NCI-H2029 (cell line): ENCODE data around the gene MROH8.
"Not testable (repeated sequence)": the region's sequence is repeated elsewhere in the genome, so short reads cannot be mapped to it uniquely, and the experiment has no call there.

Experiments used
- DNase-seq: peaks from one replicate; lab custom pipeline; 2025; lab: John Stamatoyannopoulos, UW

MROH8 gene

DNA sequence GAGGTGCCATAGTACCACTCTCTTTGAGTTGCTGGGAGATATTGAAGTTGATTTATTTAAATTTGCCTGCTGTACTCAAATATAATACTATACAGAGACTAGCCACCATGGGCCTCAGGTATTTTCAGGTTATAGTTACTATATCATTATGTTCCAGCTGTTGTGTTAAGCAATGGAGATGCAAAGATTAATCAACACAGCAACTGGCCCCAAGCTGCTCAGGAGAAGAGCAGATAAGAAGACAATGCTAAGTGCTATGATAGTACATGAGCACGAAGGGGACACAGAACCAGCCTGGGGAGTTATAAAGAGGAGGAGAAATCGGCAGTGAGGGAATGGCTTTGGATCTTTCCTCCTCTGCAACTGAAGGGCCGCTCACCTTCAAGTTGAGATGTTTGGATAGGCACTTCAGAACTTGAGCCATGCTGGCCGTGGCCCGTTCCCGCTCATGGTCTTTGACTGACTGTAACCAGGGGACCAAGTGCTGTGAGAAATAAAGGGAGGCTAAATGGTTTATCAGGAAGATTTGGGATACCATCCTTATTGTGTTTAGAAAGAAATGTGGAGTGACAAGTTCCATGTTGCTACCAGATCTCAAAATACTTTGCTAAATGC lies 24.6 kb downstream of the MROH8 start:
- no peak for DNase-seq

DNA sequence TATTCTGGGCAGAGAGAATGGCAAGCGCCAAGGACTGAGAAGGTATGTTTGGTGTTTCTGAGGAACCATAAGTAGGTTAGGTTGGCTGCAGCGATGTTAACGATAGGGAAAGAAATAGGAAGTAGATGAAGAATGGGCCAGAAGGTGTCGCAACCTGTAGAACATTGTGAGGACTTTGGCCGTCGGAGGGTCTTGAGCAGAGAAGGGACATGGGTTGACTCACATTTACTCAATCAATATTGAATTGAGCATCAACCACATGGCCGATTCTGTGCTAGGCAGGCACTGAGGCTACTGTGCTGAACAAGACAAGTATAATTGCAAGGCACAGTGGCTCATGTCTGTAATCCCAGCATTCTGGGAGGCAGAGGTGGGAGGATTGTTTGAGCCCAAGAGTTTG lies 27.1 kb downstream of the MROH8 start:
- DNase-seq, result no peak

DNA sequence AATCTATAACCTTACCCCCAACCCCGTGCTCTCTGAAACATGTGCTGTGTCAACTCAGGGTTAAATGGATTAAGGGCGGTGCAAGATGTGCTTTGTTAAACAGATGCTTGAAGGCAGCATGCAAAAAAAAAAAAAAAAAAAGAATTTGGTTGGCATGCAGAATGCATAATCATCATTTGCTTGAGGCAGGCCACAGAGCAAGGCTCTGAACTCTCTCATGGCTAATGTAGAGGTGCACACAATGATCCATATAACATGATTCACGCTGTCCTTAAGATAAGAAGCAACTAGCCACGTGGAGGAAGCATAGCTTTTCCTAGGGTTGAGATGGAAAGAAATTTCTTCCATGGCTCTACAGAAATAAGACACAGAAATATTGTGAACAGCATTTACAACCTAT lies 27.8 kb downstream of the MROH8 start:
- no peak for DNase-seq

DNA sequence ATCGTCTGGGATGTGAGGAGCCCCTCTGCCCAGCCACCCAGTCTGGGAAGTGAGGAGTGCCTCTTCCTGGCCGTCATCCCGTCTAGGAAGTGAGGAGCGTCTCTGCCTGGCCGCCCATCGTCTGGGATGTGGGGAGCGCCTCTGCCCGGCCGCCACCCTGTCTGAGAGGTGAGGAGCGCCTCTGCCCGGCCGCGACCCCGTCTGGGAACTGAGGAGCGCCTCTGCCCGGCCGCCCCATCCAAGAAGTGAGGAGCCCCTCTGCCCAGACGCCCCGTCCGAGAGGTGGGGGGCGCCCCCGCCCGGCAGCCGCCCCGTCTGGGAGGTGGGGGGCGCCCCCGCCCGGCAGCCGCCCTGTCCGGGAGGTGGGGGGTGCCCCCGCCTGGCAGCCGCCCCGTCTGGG lies 28.5 kb downstream of the MROH8 start:
- DNase-seq, result not testable (repeated sequence)

DNA sequence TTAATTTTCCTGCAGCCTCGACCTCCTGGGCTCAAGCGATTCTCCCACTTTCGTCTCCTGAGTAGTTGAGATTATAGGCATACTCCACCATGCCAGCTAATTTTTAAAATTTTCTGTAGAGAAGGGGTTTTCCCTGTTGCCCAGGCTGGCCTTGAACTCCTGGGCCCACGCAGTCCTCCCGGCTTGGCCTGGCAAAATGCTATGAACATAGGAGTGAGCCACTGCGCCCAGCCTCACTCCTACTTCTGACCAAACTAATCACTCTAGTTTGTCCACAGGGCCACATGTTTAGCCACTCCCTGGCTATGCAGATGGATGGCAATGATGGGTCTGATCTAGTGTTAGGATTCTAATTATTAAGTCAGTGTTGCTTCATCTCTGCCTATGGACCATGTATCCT lies 32.1 kb downstream of the MROH8 start:
- DNase-seq, result no peak

DNA sequence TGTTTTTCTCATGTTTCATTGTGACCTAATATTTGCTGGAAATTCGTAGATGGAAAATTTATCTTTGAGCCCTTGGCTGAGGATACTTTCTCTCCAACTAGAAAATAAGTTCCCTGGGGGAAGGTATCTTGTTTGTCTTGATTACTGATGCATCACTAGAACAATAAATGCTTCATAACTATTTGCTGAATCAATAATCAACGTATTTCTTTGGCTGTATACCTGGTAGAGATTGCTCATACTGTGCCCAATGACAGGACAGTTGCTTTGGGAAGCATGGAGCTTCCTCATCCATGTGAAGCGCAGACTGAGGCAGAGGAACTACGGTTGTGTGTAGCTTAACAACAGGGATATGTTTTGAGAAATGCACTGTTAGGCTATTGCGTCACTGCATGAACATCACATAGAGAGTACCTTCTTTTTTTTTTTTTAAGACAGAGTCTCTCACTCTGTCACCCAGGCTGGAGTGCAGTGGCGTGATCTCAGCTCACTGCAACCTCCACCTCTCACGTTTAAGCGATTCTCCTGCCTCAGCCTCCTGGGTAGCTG lies 34.4 kb downstream of the MROH8 start:
- DNase-seq, result no peak

DNA sequence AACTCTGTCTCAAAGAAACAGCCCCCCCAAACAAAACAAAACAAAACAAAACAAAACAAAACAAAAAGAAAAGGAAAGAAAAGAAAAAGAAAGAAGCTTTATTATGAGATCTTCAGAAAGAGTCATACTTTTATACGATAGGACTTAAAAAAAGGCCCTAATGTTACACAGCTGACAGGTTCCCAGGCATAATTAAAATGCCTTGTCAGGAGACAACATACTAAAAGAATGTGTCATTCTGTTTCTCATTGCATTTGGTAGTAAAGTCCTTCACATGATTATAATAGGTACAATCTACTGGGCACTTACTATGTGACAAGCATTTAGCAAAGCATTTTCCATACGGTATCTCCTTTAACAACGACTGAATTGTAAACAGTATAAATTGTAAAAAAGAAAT lies 36.6 kb downstream of the MROH8 start:
- DNase-seq, result no peak

DNA sequence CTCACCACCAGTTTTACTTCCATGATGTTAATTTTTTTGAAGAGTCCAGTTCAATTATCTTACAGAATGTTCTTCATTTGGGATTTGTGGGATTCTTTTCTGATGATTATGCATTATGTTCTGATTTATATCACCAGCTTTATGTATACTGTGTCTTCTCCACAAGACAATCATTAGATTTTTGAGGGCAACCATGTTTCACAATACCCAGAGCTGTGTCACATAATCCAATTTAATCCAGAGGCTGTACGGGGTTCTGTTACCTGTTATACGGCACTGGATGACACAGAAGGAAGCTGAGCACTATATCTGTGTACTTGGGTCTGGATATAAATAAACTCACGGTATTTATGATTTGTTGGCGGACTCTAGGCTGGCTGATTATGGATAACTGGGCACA lies 41.8 kb downstream of the MROH8 start:
- no peak for DNase-seq

DNA sequence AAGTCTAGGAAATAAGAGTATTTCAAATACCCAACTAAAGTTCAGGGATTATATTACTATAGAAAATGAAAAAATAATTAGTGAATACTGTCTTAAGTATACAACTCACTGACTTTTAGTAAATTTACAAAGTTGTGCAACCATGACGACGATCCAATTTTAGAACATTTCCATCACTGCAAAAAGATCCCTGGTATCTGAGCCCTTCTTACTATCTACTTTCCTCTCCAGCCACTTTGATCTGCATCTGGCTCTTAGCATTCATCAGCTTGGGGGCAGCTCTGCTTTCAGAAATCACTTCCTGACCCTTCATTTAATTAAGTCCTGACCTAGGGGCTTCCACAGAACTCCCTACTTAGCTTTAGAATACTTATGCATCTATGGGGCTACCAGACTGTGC lies 45.4 kb downstream of the MROH8 start:
- DNase-seq, result no peak

DNA sequence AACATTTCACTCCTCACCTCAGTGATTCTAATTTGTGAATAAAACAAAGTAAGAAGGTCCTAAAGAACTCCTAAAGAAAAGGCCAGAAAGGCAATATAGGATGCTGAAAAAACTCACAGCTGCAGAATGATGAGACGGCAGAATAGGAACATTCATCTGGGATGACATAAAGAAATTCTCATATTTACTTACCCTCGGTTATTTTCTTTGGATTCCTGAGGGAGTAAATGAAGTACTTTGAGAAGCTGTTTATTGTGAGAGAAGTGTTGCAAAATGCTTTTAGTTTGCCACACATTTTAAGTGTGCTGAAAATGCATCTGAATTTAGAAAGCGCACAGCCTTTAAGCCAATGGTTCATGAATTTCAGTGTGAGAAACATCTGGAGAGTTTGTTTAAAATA lies 47.9 kb downstream of the MROH8 start:
- DNase-seq, result no peak

DNA sequence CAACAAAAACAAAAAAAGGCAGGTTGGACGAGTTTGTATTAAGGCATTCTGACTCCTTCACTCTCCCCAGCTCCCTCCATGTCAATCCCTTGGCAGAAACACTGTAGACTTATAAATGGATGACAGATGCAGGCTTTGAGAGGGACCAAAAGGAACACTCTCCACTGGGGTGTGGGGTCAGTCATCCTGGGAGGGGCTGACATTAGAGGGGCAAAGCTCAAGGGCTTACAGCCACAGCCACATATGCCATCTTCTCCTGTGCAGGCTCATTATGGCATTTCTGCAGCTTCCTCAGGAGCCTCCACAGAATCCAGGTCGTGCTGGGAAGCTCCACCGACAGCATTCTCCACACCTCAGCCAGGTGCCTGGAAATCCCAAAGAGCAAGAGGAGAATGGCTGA lies 50.5 kb downstream of the MROH8 start:
- DNase-seq, result no peak

DNA sequence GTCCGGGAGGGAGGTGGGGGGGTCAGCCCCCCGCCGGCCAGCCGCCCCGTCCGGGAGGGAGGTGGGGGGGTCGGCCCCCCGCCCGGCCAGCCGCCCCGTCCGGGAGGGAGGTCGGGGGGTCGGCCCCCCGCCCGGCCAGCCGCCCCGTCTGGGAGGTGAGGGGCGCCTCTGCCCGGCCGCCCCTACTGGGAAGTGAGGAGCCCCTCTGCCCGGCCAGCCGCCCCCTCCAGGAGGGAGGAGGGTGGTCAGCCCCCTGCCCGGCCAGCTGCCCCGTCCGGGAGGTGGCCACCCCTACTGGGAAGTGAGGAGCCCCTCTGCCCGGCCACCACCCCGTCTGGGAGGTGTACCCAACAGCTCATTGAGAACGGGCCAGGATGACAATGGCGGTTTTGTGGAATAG lies 53.1 kb downstream of the MROH8 start:
- not testable (repeated sequence) for DNase-seq

DNA sequence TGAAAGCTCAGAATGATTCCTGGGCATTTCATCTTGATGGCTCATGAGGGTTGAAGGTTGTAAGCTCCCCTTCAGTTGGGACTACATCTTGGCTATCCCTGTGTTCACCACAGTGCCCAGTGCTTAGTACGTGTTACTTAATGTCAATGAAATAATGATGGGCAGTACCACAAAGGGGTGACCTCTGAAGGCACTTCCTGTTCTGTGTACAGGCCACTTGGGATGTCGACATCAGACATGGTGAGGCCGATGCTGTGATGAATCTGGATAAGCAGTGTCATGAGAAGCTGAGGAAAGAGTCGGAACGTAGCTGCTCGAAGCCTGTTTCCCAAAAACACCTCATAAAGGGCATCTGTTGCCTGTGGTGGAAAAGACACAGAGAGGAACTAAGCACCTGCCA lies 55.9 kb downstream of the MROH8 start:
- DNase-seq, result no peak

DNA sequence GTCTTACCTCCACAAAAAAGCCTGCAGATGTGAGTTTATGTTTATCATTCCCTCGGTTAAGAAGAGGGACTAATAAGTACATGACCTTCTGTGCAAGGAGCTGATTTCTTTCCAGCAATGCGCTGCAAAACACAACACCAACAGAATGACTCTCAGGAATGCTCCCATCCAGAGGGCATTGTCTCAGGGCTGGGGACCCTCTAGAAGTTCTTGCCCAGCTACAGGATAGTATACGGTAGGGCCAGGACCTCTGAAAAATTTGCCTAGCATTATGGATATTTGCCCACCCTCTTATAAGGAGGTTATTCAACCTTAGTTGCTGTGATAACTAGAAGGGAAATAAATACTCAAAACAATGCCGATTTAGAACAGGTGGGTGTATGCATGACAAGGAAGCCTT lies 58.9 kb downstream of the MROH8 start:
- DNase-seq, result no peak

DNA sequence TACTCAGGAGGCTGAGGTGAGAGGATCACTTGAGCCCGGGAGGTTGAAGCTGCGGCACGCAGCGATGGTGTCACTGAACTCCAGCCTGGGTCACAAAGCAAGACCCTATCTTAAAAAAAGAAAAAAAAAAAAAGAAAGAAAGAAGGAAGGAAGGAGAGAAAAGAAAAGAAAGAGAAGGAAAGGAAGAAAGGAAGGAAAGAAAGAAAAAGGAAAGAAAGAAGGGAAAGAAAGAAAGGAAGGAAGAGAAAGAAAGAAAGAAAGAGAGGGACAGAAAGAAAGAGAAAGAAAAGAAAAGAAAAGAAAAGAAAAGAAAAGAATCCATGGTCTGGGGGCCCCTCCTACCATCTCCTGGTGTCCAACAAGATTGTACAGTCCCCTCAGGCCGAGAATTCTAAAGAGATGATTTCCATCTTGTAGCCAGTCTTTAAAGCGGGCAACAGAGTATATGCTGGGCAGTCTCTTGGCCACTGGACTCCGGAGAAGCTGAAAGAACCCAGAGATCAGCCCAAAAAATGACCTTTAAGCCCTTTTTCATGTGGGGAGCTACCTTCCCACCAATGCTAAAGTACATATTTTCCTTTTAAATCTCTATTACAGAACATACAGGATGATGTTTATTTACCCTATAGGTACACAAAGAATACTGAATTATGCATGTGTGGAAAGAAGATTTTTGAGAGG lies 59.9 kb downstream of the MROH8 start:
- DNase-seq, result no peak

DNA sequence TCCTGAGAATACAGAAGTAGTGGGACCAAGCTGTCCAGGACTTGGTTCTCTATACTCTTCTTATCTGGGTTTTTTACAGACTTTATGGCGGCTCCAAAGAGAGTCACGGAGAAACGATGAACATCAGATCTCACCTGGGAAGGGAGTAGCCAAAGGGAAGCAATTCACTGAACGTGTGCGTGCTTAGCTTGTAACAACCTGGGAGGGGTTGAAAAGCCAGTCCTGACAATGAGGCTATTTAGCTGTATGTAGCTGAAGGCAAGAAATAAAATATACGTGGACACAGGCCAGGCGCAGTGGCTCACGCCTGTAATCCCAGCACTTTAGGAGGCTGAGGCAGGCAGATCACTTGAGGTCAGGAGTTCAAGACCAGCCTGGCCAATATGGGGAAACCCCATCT lies 65.3 kb downstream of the MROH8 start:
- DNase-seq, result no peak

DNA sequence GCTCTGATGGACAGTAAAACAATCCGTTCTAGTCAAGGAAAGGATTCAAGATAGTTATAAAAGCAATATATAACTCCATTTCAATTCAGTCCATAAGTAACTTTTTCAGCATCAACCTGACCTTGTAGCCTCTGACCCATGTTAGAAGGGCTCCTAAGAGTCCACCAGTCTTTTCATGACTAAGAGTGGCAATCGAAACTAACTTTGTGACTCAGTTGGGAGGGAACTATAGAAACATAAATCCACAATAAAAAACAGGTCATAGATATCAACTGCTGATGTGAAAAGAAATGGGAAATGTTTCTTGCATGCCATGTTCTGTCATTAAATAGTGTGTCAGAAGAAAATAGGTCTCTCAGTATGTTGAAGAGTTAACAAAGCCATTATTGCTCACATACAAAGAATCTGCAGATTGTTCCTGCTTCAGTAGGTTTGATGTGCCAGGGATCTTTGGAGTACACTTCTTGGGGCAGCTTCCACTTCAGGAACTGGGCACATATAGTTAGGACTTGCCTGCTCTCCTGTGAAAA lies 67.4 kb downstream of the MROH8 start:
- no peak for DNase-seq

DNA sequence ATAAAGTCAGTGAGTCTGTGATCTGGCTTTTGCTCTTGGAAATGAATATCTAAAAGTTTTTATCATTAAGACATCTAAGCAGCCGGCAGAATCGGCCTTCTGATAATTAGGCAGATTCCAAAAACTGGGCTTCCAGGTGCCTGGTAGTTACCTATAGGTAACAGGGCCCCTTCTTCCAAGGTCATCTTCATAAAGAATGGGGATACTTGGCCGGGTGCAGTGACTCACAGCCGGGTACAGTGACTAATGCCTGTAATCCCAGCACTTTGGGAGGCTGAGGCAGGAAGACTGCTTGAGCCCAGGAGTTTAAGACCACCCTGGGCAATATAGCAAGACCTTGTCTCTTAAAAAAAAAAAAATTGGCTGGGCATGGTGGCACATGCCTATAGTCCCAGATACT lies 70.7 kb downstream of the MROH8 start:
- no peak for DNase-seq

DNA sequence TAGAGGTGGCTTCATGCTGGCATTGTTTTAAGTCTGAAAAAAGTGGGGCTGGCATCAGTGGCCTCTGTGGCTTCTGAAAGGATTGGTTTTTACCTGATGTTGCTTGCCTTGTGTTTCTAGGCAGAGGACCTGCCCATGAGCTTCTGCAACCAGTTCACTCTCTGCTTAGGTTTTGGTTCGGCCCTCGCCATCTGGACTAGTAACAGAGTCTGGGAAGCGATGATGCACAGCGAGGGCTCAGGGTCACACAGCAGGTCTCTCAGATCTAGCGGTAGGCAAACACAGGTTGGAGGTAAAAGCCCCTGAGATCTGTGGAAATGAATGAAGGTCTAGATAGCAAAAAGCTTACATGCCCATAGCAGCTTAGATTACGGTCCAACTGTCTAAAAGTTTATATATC lies 76.8 kb downstream of the MROH8 start:
- DNase-seq, result no peak

DNA sequence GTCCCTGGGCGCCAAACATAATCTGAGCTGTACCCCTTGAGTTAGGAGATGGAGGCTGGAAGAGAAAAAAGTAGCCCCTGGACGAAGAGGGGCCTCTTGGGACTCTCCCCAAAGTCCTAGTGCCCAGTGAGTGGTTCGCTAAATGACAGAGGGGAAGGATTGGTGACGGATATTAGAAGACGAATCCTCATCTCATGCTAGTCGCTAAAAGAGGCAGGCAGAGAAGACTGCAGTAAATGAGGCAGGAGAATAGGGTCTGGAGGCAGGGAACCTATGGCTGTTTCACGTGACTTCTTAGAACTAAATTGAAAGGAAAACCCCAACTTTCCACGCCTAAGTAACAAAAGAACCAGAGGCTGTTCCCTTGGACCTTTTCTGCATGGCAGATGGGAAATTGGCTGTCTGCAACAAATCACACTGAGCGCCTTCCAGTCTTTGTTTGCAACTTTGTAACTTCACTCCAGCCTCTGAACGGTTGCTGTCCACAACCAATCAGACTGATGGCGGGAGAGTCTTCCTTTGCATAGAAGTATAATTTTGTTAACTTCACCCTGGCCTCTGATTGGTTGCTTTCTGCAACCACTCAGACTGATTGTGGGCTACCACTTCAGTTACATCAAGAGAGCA lies 82.8 kb downstream of the MROH8 start:
- no peak for DNase-seq

DNA sequence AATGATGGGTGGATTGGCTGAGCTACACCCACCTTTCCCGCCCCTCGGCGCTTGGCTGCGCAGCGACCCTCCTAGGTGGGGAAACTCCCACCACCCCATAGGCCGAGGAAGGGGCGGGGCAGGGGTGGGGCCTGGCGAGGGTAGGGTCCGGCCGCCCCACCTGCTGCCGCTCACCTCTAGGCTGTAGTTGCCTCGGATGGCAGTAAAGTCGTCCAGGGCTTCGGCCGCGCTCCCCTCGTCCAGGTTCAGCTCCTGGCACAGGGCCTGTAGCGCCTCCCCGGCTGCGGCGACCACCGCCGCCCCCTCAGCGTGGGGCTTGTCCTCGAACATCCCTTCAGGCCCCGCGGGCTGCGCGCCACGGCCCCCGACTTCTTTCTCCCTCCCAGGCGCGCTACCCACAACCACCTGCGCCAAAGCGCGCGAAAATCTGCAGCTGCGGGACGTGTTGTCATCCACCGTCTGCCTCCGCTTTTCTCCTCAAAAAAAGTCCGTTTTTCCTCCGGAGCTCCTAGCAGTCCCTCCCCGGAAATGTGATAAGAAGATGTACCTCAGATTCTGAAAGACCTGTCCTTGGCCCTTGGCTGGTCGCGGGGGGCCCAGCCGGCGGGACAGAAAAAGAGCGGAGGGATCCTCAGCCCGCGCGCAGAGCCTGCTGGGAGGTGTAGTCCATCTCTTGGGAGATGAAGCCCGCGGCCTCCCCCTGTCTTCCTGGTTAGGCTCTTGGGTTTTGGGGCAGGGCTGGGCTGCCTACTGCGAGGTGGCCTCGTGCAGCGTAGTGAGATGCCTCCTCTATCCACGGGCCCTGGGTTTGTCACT lies 83.5 kb downstream of the MROH8 start, which contains the start of gene RBL1:
TSS of gene RBL1 (minus strand) at position 399 of the 816 bp plus-strand sequence. CDS start at position 330, 69 bp downstream.
- peak; percentile 73 for DNase-seq

DNA sequence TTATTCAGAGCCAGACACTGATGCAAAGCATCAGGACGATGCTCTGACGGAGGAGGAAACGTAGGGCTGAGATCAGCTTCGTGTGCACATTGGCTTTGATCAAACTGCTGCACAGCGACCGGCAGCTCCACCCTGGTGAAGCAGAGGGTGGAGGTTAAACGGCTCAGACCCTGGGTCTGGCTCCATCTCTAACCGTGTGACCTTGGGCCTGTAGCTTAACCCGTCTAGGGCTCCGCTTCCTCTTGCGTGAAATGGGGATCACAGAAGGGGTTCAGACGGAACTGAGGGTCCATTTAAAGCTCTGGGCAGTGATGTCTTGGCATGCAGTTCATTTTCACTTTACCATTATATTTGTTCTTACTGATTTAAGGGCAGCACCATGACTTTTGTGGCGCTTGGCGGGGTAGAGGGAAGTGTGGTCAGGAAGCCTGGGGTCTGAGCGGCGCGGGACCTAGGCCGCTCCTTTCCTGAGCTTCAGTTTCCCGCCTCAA lies 84.2 kb downstream of the MROH8 start:
- DNase-seq, result peak; percentile 10
